GM18951 (cell line): Measurements from ENCODE around the gene KRTAP2-3.

Experiments used
- POLR2A ChIP-seq: IDR thresholded peaks from 4 replicates; pipeline ENCODE4 v1.6.1; 2011; ENCODE audit warnings: mild to moderate bottlenecking; ENCODE audit not compliant: insufficient read length, insufficient read depth; ENCODE audit errors: extremely low read depth
- in situ Hi-C: fragments of 300-500 bp; cut with MboI; formaldehyde crosslinking; loops from one replicate; pipeline ENCODE4 v1.12.0; 2022; ENCODE audit warnings: low sequenced_read_pairs, mixed read lengths, inconsistent platforms; ENCODE audit not compliant: unreplicated experiment

The KRTAP2-3 gene

GRCh38 chr17:41020336-41020735, 39.6 kb downstream of the KRTAP2-3 start:
- in situ Hi-C loops: no loop called here
- no peak for TF ChIP-seq POLR2A

- in situ Hi-C loops: no loop called here
Measured at GRCh38 chr17:41019415-41019814, 40.5 kb downstream of the KRTAP2-3 start.

GRCh38 chr17:41018541-41018940, 41.4 kb downstream of the KRTAP2-3 start:
- TF ChIP-seq POLR2A: no peak
- in situ Hi-C loops: no loop called here

More at GRCh38 chr17:41019415-41019814, 40.5 kb downstream of the KRTAP2-3 start:
- no peak for TF ChIP-seq POLR2A

GRCh38 chr17:41016578-41017215, 43.2 kb downstream of the KRTAP2-3 start:
- TF ChIP-seq POLR2A: no peak
- in situ Hi-C loops: no loop called here

GRCh38 chr17:41015454-41015853, 44.5 kb downstream of the KRTAP2-3 start:
- in situ Hi-C loops: no loop called here

GRCh38 chr17:41013606-41014005, 46.3 kb downstream of the KRTAP2-3 start:
- in situ Hi-C loops: no loop called here
- TF ChIP-seq POLR2A: no peak

More at GRCh38 chr17:41015454-41015853, 44.5 kb downstream of the KRTAP2-3 start:
- TF ChIP-seq POLR2A: no peak

- TF ChIP-seq POLR2A: no peak
- in situ Hi-C loops: no loop called here
Measured at GRCh38 chr17:41013181-41013580, 46.7 kb downstream of the KRTAP2-3 start.

- TF ChIP-seq POLR2A: no peak
- in situ Hi-C loops: no loop called here
Measured at GRCh38 chr17:41012326-41013120, 47.4 kb downstream of the KRTAP2-3 start.

- in situ Hi-C loops: no loop called here
- TF ChIP-seq POLR2A: no peak
Measured at GRCh38 chr17:41010441-41010840, 49.5 kb downstream of the KRTAP2-3 start.

GRCh38 chr17:41009936-41010335, 50.0 kb downstream of the KRTAP2-3 start:
- no peak for TF ChIP-seq POLR2A

GRCh38 chr17:41009301-41009760, 50.6 kb downstream of the KRTAP2-3 start:
- TF ChIP-seq POLR2A: no peak
- in situ Hi-C loops: no loop called here

More at GRCh38 chr17:41009936-41010335, 50.0 kb downstream of the KRTAP2-3 start:
- in situ Hi-C loops: no loop called here
